ENCODE data around the gene ANKRD34A.

The ANKRD34A gene

GRCh38 chr1:145967288-145967687 lies 2.9 kb upstream of the ANKRD34A start:
- H3K9ac ChIP-seq (ENCODE audit: low read depth in 1 of 2, low read length in 2 of 2): no peak overlapping the region
- no peak overlapping the region for H3K4me3 ChIP-seq (ENCODE audit: low read depth in 1 of 2, low read length in 2 of 2)
- peaks cover 0 to 5% of the 10 kb centered on the region in 2 donors for H3K9me3 ChIP-seq (ENCODE audit: control insufficient read depth in 1 of 2, low read length in 2 of 2)

GRCh38 chr1:145965119-145965744 lies 857 bp upstream of the ANKRD34A start:
- H3K27ac ChIP-seq (ENCODE audit: low read depth, low read length): peak overlapping the region; percentile 63
- H3K4me1 ChIP-seq (ENCODE audit: control insufficient read depth in 1 of 2, insufficient read depth in 2 of 2, low read length in 2 of 2): peaks cover 37 to 43% of the 10 kb centered on the region in 2 donors

More at GRCh38 chr1:145967288-145967687, 2.9 kb upstream of the ANKRD34A start:
- Histone ChIP-seq H3K27me3 (ENCODE audit: control insufficient read depth in 1 of 2, insufficient read depth in 2 of 2, low read length in 2 of 2) (peaks cover 0 to under 1% of the 10 kb centered on the region in 2 donors), H3K27ac (ENCODE audit: low read depth, low read length) (no peak overlapping the region), H3K4me1 (ENCODE audit: control insufficient read depth in 1 of 2, insufficient read depth in 2 of 2, low read length in 2 of 2) (peaks cover 23 to 24% of the 10 kb centered on the region in 2 donors), H3K36me3 (ENCODE audit: control insufficient read depth in 1 of 2, insufficient read depth in 2 of 2, low read length in 2 of 2) (no peaks in the 10 kb centered on the region)

GRCh38 chr1:145963265-145964019 lies 933 bp downstream of the ANKRD34A start:
- Histone ChIP-seq H3K4me1 (ENCODE audit: control insufficient read depth in 1 of 2, insufficient read depth in 2 of 2, low read length in 2 of 2) (peaks cover 38 to 52% of the 10 kb centered on the region in 2 donors), H3K4me3 (ENCODE audit: low read depth in 1 of 2, low read length in 2 of 2) (peak overlapping the region; percentile 90 to 93), H3K9ac (ENCODE audit: low read depth in 1 of 2, low read length in 2 of 2) (peak overlapping the region; percentile 92 to 97), H3K27ac (ENCODE audit: low read depth, low read length) (peak overlapping the region; percentile 60), H3K27me3 (ENCODE audit: control insufficient read depth in 1 of 2, insufficient read depth in 2 of 2, low read length in 2 of 2) (peaks cover 20 to 31% of the 10 kb centered on the region in 2 donors), H3K9me3 (ENCODE audit: control insufficient read depth in 1 of 2, low read length in 2 of 2) (peaks cover 0 to 5% of the 10 kb centered on the region in 2 donors), H3K36me3 (ENCODE audit: control insufficient read depth in 1 of 2, insufficient read depth in 2 of 2, low read length in 2 of 2) (no peaks in the 10 kb centered on the region)

More at GRCh38 chr1:145965119-145965744, 857 bp upstream of the ANKRD34A start:
- Histone ChIP-seq H3K9ac (ENCODE audit: low read depth in 1 of 2, low read length in 2 of 2) (peak overlapping the region; percentile 92 to 97), H3K4me3 (ENCODE audit: low read depth in 1 of 2, low read length in 2 of 2) (peak overlapping the region; percentile 90 to 93), H3K9me3 (ENCODE audit: control insufficient read depth in 1 of 2, low read length in 2 of 2) (peaks cover 0 to 5% of the 10 kb centered on the region in 2 donors), H3K36me3 (ENCODE audit: control insufficient read depth in 1 of 2, insufficient read depth in 2 of 2, low read length in 2 of 2) (no peaks in the 10 kb centered on the region), H3K27me3 (ENCODE audit: control insufficient read depth in 1 of 2, insufficient read depth in 2 of 2, low read length in 2 of 2) (peaks cover 18% of the 10 kb centered on the region in 2 donors)

- Histone ChIP-seq H3K4me1 (ENCODE audit: control insufficient read depth in 1 of 2, insufficient read depth in 2 of 2, low read length in 2 of 2) (peaks cover 43 to 57% of the 10 kb centered on the region in 2 donors), H3K9me3 (ENCODE audit: control insufficient read depth in 1 of 2, low read length in 2 of 2) (peaks cover 0 to 5% of the 10 kb centered on the region in 2 donors), H3K27ac (ENCODE audit: low read depth, low read length) (no peak overlapping the region), H3K4me3 (ENCODE audit: low read depth in 1 of 2, low read length in 2 of 2) (peak overlapping the region; percentile 77 to 79), H3K9ac (ENCODE audit: low read depth in 1 of 2, low read length in 2 of 2) (peak overlapping the region; percentile 57 to 84), H3K27me3 (ENCODE audit: control insufficient read depth in 1 of 2, insufficient read depth in 2 of 2, low read length in 2 of 2) (peaks cover 20 to 31% of the 10 kb centered on the region in 2 donors), H3K36me3 (ENCODE audit: control insufficient read depth in 1 of 2, insufficient read depth in 2 of 2, low read length in 2 of 2) (no peaks in the 10 kb centered on the region)
These were observed 1.9 kb downstream of the ANKRD34A start for GRCh38 chr1:145962157-145963102.

- H3K27ac ChIP-seq (ENCODE audit: low read depth, low read length): no peak overlapping the region
- H3K4me3 ChIP-seq (ENCODE audit: low read depth in 1 of 2, low read length in 2 of 2): peak overlapping the region; percentile 77 to 79
- peaks cover 43 to 61% of the 10 kb centered on the region in 2 donors for H3K4me1 ChIP-seq (ENCODE audit: control insufficient read depth in 1 of 2, insufficient read depth in 2 of 2, low read length in 2 of 2)
- no peaks in the 10 kb centered on the region for H3K36me3 ChIP-seq (ENCODE audit: control insufficient read depth in 1 of 2, insufficient read depth in 2 of 2, low read length in 2 of 2)
- peak overlapping the region; percentile 57 to 84 for H3K9ac ChIP-seq (ENCODE audit: low read depth in 1 of 2, low read length in 2 of 2)
- peaks cover 20 to 31% of the 10 kb centered on the region in 2 donors for H3K27me3 ChIP-seq (ENCODE audit: control insufficient read depth in 1 of 2, insufficient read depth in 2 of 2, low read length in 2 of 2)
- no peaks in the 10 kb centered on the region for H3K9me3 ChIP-seq (ENCODE audit: control insufficient read depth in 1 of 2, low read length in 2 of 2)
These were observed 2.8 kb downstream of the ANKRD34A start for GRCh38 chr1:145961425-145962156.

GRCh38 chr1:145961109-145961424 lies 3.3 kb downstream of the ANKRD34A start:
- peaks cover 43 to 66% of the 10 kb centered on the region in 2 donors for H3K4me1 ChIP-seq (ENCODE audit: control insufficient read depth in 1 of 2, insufficient read depth in 2 of 2, low read length in 2 of 2)
- H3K27ac ChIP-seq (ENCODE audit: low read depth, low read length): peak overlapping the region; percentile 50
- peak overlapping the region; percentile 77 to 79 for H3K4me3 ChIP-seq (ENCODE audit: low read depth in 1 of 2, low read length in 2 of 2)
- peak overlapping the region; percentile 57 to 84 for H3K9ac ChIP-seq (ENCODE audit: low read depth in 1 of 2, low read length in 2 of 2)
- peaks cover 20 to 31% of the 10 kb centered on the region in 2 donors for H3K27me3 ChIP-seq (ENCODE audit: control insufficient read depth in 1 of 2, insufficient read depth in 2 of 2, low read length in 2 of 2)
- no peaks in the 10 kb centered on the region for H3K36me3 ChIP-seq (ENCODE audit: control insufficient read depth in 1 of 2, insufficient read depth in 2 of 2, low read length in 2 of 2)
- H3K9me3 ChIP-seq (ENCODE audit: control insufficient read depth in 1 of 2, low read length in 2 of 2): no peaks in the 10 kb centered on the region

- no peaks in the 10 kb centered on the region for H3K36me3 ChIP-seq (ENCODE audit: control insufficient read depth in 1 of 2, insufficient read depth in 2 of 2, low read length in 2 of 2)
- H3K9me3 ChIP-seq (ENCODE audit: control insufficient read depth in 1 of 2, low read length in 2 of 2): no peaks in the 10 kb centered on the region
- peak overlapping the region; percentile 57 to 84 for H3K9ac ChIP-seq (ENCODE audit: low read depth in 1 of 2, low read length in 2 of 2)
- peaks cover 46 to 71% of the 10 kb centered on the region in 2 donors for H3K4me1 ChIP-seq (ENCODE audit: control insufficient read depth in 1 of 2, insufficient read depth in 2 of 2, low read length in 2 of 2)
- peak overlapping the region; percentile 50 for H3K27ac ChIP-seq (ENCODE audit: low read depth, low read length)
- peaks cover 20 to 31% of the 10 kb centered on the region in 2 donors for H3K27me3 ChIP-seq (ENCODE audit: control insufficient read depth in 1 of 2, insufficient read depth in 2 of 2, low read length in 2 of 2)
- peak overlapping the region; percentile 77 to 79 for H3K4me3 ChIP-seq (ENCODE audit: low read depth in 1 of 2, low read length in 2 of 2)
These were observed 3.8 kb downstream of the ANKRD34A start for GRCh38 chr1:145960468-145961108.

- H3K27me3 ChIP-seq (ENCODE audit: control insufficient read depth in 1 of 2, insufficient read depth in 2 of 2, low read length in 2 of 2): peaks cover 20 to 31% of the 10 kb centered on the region in 2 donors
- no peaks in the 10 kb centered on the region for H3K36me3 ChIP-seq (ENCODE audit: control insufficient read depth in 1 of 2, insufficient read depth in 2 of 2, low read length in 2 of 2)
- no peaks in the 10 kb centered on the region for H3K9me3 ChIP-seq (ENCODE audit: control insufficient read depth in 1 of 2, low read length in 2 of 2)
- H3K27ac ChIP-seq (ENCODE audit: low read depth, low read length): peak overlapping the region; percentile 50
- H3K9ac ChIP-seq (ENCODE audit: low read depth in 1 of 2, low read length in 2 of 2): no peak overlapping the region
- peaks cover 44 to 74% of the 10 kb centered on the region in 2 donors for H3K4me1 ChIP-seq (ENCODE audit: control insufficient read depth in 1 of 2, insufficient read depth in 2 of 2, low read length in 2 of 2)
- peak overlapping the region; percentile 77 to 79 for H3K4me3 ChIP-seq (ENCODE audit: low read depth in 1 of 2, low read length in 2 of 2)
These were observed 4.4 kb downstream of the ANKRD34A start for GRCh38 chr1:145959957-145960467.

GRCh38 chr1:145959333-145959732 lies 5.0 kb downstream of the ANKRD34A start:
- Histone ChIP-seq H3K4me3 (ENCODE audit: low read depth in 1 of 2, low read length in 2 of 2) (peak overlapping the region in 1 of 2 donors; percentile 8), H3K9me3 (ENCODE audit: control insufficient read depth in 1 of 2, low read length in 2 of 2) (no peaks in the 10 kb centered on the region), H3K36me3 (ENCODE audit: control insufficient read depth in 1 of 2, insufficient read depth in 2 of 2, low read length in 2 of 2) (no peaks in the 10 kb centered on the region), H3K27ac (ENCODE audit: low read depth, low read length) (no peak overlapping the region), H3K27me3 (ENCODE audit: control insufficient read depth in 1 of 2, insufficient read depth in 2 of 2, low read length in 2 of 2) (peaks cover 20 to 31% of the 10 kb centered on the region in 2 donors), H3K9ac (ENCODE audit: low read depth in 1 of 2, low read length in 2 of 2) (no peak overlapping the region), H3K4me1 (ENCODE audit: control insufficient read depth in 1 of 2, insufficient read depth in 2 of 2, low read length in 2 of 2) (peaks cover 48 to 76% of the 10 kb centered on the region in 2 donors)
